ENCODE measurements around the gene TBC1D16. TPM values are rescaled to one million over a fixed set of nuclear protein-coding genes. Genes with fewer than 3 reads are reported as not detected.

TBC1D16 gene
- total RNA-seq, 2 experiments from 2014 or later: 0.38 to 0.74 TPM

DNA sequence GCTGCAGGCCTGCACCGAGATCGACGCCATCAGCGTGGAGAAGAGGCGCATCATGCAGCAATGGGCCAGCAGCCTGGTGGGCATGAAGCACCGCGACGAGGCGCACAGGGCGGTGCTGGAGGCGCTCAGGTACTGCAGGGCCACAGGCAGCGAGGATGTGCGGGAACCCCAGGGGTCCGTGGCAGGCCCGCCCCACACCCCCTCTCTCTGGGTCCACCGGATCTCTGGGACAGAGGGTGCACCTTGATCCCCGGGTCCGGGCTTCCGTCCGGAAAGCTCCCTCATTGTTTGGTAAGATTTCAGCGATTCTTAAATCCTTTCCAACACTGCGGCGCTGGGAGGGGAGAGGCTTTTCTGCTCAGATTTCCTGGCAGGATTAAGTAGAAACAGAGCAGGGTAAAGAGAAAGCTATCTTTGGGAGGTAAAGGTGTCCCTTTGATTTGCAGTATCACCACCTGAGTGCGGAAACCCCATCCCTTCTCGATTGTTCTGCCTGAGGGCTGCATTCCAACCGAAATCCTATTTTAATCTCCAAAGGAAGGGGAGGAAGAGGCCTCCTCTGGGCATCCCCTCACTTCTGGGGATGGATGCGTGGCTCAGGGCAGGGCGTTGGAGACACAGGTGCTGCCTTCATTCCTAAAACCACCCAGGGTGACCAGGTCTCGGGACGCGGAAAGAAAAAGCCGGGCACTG, 30.0 kb upstream of the TBC1D16 start:
- H3K9me2 ChIP-seq (ENCODE audit: insufficient read depth, low read length): no peaks in the 10 kb centered on the region
- BruUV-seq (replicated peaks): no TSS peak
- H3K9me3 ChIP-seq (ENCODE audit: low read length): no peaks in the 10 kb centered on the region
- no peaks in the 10 kb centered on the region for H3K4me1 ChIP-seq (ENCODE audit: insufficient read depth, low read length, poor library complexity, severe bottlenecking)
- no peaks in the 10 kb centered on the region for H4K20me1 ChIP-seq (ENCODE audit: insufficient read depth, low read length)
- TF ChIP-seq EZH2phosphoT487 (IDR thresholded peaks at IDR 0.05; ENCODE audit: borderline replicate concordance, low read depth, low read length): no peak
- TF ChIP-seq, protein P1, sequence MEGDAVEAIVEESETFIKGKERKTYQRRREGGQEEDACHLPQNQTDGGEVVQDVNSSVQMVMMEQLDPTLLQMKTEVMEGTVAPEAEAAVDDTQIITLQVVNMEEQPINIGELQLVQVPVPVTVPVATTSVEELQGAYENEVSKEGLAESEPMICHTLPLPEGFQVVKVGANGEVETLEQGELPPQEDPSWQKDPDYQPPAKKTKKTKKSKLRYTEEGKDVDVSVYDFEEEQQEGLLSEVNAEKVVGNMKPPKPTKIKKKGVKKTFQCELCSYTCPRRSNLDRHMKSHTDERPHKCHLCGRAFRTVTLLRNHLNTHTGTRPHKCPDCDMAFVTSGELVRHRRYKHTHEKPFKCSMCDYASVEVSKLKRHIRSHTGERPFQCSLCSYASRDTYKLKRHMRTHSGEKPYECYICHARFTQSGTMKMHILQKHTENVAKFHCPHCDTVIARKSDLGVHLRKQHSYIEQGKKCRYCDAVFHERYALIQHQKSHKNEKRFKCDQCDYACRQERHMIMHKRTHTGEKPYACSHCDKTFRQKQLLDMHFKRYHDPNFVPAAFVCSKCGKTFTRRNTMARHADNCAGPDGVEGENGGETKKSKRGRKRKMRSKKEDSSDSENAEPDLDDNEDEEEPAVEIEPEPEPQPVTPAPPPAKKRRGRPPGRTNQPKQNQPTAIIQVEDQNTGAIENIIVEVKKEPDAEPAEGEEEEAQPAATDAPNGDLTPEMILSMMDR (conservative IDR thresholded peaks at IDR 0.05; ENCODE audit: low read length): no peak
- H3K4me3 ChIP-seq (ENCODE audit: low read depth, low read length, poor library complexity, severe bottlenecking): no peak overlapping the region
- no peaks in the 10 kb centered on the region for H3K79me2 ChIP-seq (ENCODE audit: insufficient read depth, low read depth, low read length)
- no peak for DNase-seq (ENCODE audit: low spot score)
- H3K36me3 ChIP-seq (ENCODE audit: insufficient read depth, low read length): no peaks in the 10 kb centered on the region
- intact Hi-C loops (cut with micrococcal nuclease; ENCODE audit: unreplicated experiment): no loop called here
- ChIA-PET CTCF (ENCODE audit: unreplicated experiment) (no interaction called here), POLR2A (no interaction called here)
- no peak overlapping the region for H3K27ac ChIP-seq (ENCODE audit: low read depth, low read length, poor library complexity, severe bottlenecking)
- H3K4me2 ChIP-seq (ENCODE audit: low read length): no peak overlapping the region
- H2AFZ ChIP-seq (ENCODE audit: low read length): no peak overlapping the region

DNA sequence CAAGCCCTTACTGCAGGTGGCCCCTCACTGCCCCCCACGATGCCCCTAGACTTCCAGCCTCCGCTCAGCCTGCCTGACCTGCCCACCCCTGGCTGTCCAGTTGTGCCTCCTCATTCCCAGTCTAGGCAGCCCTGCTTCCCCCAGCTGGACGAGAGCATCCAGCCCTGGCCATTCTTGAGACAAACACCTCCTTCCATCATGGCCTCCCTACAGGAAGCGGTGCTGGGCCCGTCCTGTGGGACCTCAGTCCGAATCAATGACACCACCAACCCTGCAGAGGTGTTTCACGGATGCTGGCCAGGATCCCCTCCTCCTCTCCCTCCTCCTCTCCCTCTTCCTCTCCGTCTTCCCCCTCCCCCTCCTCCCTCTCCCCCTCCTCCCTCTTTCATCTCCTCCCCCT, 29.0 kb upstream of the TBC1D16 start:
- Histone ChIP-seq H2AFZ (ENCODE audit: low read length) (no peak overlapping the region), H4K20me1 (ENCODE audit: insufficient read depth, low read length) (no peaks in the 10 kb centered on the region), H3K27ac (ENCODE audit: low read depth, low read length, poor library complexity, severe bottlenecking) (no peak overlapping the region), H3K9me3 (ENCODE audit: low read length) (no peaks in the 10 kb centered on the region), H3K79me2 (ENCODE audit: insufficient read depth, low read depth, low read length) (no peaks in the 10 kb centered on the region), H3K4me1 (ENCODE audit: insufficient read depth, low read length, poor library complexity, severe bottlenecking) (no peaks in the 10 kb centered on the region), H3K4me2 (ENCODE audit: low read length) (no peak overlapping the region), H3K36me3 (ENCODE audit: insufficient read depth, low read length) (no peaks in the 10 kb centered on the region), H3K4me3 (ENCODE audit: low read depth, low read length, poor library complexity, severe bottlenecking) (no peak overlapping the region), H3K9me2 (ENCODE audit: insufficient read depth, low read length) (no peaks in the 10 kb centered on the region)
- intact Hi-C loops (cut with micrococcal nuclease; ENCODE audit: unreplicated experiment): no loop called here
- no peak for DNase-seq (ENCODE audit: low spot score)
- ChIA-PET CTCF (ENCODE audit: unreplicated experiment) (no interaction called here), POLR2A (no interaction called here)
- no TSS peak for BruUV-seq (replicated peaks)
- no peak for TF ChIP-seq EZH2phosphoT487 (IDR thresholded peaks at IDR 0.05; ENCODE audit: borderline replicate concordance, low read depth, low read length)
- TF ChIP-seq, protein P1 (conservative IDR thresholded peaks at IDR 0.05; ENCODE audit: low read length): no peak

DNA sequence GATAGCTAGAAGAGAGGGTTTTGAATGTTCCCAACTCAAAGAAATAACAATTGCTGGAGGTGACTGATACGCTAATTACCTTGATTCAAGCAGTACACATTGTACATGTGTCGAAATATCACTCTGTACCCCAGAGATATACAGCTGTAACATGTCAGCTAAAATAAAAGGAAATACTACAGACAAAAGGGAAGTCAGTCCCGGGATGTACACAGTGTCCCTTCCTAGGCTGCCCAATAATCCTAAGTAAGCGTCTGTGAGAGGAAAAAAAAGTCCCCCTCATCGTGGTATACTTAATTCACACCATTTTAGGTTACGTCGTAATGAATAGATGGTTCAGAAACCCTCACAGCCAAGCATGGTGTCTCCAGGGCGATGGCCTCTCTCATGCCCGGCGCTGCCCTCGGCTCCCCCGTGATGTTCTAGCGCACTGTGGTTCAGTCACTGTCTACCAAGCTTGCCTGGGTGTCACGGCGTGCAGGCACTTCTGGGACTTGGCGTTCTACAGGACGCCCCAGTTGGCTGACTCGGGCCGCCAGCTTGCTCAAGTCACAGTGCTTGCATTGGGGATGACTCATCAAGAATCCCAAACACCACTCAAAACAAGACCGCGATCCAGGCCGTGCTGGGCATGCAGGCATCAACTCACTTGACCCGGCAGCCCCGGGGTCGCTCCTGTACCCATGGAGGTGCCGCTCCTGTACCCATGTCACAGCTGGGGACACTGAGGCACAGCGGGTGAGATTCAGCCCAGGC, 28.3 kb upstream of the TBC1D16 start:
- H2AFZ ChIP-seq (ENCODE audit: low read length): no peak overlapping the region

More for the DNA sequence above, 28.3 kb upstream of the TBC1D16 start:
- Histone ChIP-seq H4K20me1 (ENCODE audit: insufficient read depth, low read length) (no peaks in the 10 kb centered on the region), H3K9me2 (ENCODE audit: insufficient read depth, low read length) (no peaks in the 10 kb centered on the region), H3K4me3 (ENCODE audit: low read depth, low read length, poor library complexity, severe bottlenecking) (no peak overlapping the region), H3K27ac (ENCODE audit: low read depth, low read length, poor library complexity, severe bottlenecking) (no peak overlapping the region), H3K4me2 (ENCODE audit: low read length) (no peak overlapping the region), H3K79me2 (ENCODE audit: insufficient read depth, low read depth, low read length) (no peaks in the 10 kb centered on the region), H3K9me3 (ENCODE audit: low read length) (no peaks in the 10 kb centered on the region), H3K36me3 (ENCODE audit: insufficient read depth, low read length) (no peaks in the 10 kb centered on the region), H3K4me1 (ENCODE audit: insufficient read depth, low read length, poor library complexity, severe bottlenecking) (no peaks in the 10 kb centered on the region)
- POLR2A ChIA-PET: no interaction called here
- intact Hi-C loops (cut with micrococcal nuclease; ENCODE audit: unreplicated experiment): no loop called here
- no peak for DNase-seq (ENCODE audit: low spot score)
- no peak for TF ChIP-seq EZH2phosphoT487 (IDR thresholded peaks at IDR 0.05; ENCODE audit: borderline replicate concordance, low read depth, low read length)
- TF ChIP-seq, protein P1 (conservative IDR thresholded peaks at IDR 0.05; ENCODE audit: low read length): no peak
- CTCF ChIA-PET (ENCODE audit: unreplicated experiment): no interaction called here
- no TSS peak for BruUV-seq (replicated peaks)

Data from OCI-LY7 (cell line).